ENCODE results near the gene STT3B. TPM values are rescaled to one million over a fixed set of nuclear protein-coding genes. Genes with fewer than 3 reads are reported as not detected.

The STT3B gene
- total RNA-seq, 1 experiment from 2014 or later, result 202 TPM

DNA sequence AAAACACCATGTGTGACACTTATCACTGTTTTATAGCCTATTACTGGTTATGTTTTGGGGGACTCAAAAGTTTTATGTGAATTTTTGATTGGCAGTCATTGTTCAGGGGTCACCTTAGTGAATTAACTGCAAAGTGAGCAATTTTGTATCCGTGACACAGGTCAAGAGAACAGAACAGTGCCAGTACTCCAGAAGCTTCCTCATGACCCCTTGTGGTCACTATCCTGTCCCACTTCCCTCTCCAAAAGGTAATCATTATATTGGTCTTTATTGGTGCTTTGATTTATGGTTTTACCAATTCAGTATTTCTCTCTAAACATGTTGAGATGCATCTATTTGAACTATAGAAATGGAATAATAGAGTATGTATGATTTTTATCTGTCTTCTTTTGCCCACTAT is 107.1 kb downstream of the STT3B start:
- no peak for DNase-seq (ENCODE audit: low spot score)

DNA sequence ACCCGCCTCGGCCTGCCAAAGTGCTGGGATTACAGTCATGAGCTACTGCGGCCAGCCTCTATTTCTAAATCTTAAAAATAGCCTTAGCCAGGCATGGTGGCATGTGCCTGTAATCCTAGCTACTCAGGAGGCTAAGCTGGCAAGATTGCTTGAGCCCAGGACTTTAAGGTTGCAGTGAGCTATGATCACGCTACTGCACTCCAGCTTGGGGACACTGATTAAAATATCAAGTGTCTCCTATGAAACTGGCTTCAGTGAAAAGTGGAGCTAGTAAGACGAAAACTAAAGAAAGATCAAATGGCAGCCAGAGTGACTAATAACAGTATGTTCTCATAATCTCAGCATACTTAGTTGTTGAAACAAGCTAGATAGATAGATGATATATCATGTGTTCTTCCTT is 112.5 kb downstream of the STT3B start:
- DNase-seq (ENCODE audit: low spot score), result no peak

DNA sequence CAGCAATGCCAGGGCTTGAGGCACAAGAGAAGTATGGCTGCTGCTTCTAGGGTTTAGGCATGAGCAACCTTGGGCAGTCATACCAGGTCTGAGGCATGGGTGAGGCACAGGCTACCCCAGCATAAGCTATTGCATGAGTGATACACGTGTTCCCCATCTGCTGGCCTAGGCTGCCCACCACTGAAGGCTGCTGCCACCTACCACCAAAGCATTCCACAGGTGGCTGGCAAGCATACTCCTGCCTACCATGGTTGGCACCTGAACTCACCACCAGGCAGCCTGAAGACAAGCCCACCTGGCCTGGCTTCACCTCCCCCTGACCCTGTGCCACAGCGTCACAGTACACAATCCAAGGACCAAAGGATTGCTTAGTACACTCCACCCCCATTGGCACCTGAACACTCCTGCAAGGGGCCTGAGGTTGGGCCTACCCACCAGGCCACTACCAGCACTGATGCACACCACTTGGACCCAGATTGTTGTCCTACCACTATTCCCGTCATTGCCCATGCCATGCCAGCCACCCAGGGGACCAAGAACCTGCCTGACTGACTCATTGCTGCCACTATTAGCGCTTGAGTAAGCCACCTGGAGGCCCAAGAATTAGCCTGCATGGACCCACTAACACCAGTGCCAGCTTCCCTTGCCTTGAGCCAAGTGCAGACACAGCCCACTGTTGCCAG is 115.7 kb downstream of the STT3B start:
- DNase-seq (ENCODE audit: low spot score), result no peak

GRCh38 chr3:31652296-31652695 is 119.6 kb downstream of the STT3B start:
- no peak for DNase-seq (ENCODE audit: low spot score)

- no peak for DNase-seq (ENCODE audit: low spot score)
Observed at GRCh38 chr3:31653464-31653863, 120.7 kb downstream of the STT3B start.

DNA sequence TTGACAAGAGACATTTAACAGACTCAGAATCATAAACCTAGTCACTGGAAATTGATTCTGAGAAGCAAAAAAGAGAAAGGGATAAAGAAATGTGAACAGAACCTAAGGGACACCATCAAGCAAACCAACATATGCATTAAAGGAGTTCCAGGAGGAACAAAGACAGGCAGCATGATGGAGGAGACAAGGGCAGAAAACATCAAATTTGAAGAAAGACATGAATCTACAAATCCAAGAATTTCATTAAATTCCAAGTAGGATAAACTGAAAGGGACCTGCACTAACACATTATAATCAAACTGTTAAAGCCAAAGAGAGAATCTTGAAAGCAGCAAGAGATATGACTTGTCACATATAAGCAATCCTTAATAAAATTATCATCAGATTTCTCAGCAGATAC is 122.3 kb downstream of the STT3B start:
- DNase-seq (ENCODE audit: low spot score), result no peak

GRCh38 chr3:31659246-31659645 is 126.5 kb downstream of the STT3B start:
- no peak for DNase-seq (ENCODE audit: low spot score)

GRCh38 chr3:31661286-31661685 is 128.6 kb downstream of the STT3B start:
- DNase-seq (ENCODE audit: low spot score), result no peak

DNA sequence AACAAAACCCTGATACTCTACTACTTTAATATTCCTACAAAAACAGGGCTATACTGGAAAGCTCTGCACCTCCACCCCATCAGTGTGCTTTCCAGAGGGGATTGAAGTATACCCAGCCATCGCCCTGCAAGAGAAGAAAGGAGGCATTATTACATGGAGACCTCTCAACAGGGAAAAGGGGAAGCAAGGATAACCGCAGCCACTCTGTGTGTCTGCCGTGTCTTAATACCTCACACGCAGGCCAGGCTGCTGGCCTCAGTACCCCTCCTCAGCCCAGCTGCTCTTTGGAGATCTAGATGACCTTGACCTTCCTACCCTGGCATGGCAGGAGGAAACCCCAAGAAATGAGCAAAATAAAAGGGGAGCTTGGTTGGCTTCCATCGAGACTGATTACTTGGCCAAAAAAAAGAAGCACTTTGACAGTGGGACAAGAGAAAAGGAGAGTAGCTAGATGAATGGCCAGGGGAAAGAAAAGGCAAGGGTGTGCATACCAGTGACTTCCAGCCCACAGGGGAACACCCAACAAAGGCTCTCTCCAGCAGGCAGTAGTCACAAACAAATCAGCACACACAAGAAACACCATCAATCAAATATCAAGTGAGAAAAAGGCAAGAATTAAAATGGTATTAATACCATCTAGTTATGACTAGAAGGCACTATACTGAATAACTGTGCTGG is 129.4 kb downstream of the STT3B start:
- no peak for DNase-seq (ENCODE audit: low spot score)

DNA sequence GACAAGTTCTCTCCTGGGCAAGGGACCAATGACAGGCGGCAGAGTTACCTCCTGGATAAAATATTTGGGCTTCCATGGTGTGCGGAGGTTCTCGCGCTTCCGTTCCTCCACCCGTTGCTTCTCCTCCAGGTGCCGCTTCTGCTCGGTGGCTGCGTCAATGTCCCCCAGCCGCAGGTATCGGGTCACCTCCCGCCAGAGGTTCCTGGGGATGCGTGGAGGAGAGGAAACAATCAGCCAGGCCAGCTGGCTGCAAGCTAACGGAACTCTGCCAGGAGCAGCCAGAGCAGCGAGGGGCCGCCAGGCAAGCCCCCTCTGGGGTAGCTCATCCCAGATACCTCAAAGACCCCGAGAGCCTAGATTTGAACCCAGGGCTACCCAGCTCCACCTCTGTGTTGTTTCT is 131.3 kb downstream of the STT3B start:
- DNase-seq (ENCODE audit: low spot score), result no peak

GRCh38 chr3:31667582-31667981 is 134.9 kb downstream of the STT3B start:
- DNase-seq (ENCODE audit: low spot score), result no peak

GRCh38 chr3:31668242-31668641 is 135.5 kb downstream of the STT3B start:
- no peak for DNase-seq (ENCODE audit: low spot score)

- DNase-seq (ENCODE audit: low spot score), result no peak
Observed at GRCh38 chr3:31670136-31670535, 137.4 kb downstream of the STT3B start.

- no peak for DNase-seq (ENCODE audit: low spot score)
Observed at GRCh38 chr3:31670722-31671121, 138.0 kb downstream of the STT3B start.

DNA sequence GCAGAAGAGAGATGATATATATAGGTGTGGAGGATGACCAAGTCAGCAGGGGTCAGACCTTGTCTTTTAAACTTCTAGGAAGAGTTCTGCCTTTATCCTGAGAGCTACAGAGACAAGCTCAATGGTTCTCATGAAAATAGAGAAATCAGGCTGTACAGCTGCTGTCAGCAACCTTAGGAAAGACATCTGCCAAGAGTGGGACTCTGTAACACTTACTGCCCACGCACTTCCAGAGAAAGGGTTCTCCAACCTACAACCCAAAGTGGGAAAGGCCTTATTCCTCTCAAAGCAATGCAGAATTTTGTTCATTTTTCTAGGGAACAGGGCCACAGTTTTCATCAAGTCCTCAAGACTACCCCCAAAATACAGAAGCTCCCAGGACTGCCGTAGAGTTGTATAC is 138.7 kb downstream of the STT3B start:
- no peak for DNase-seq (ENCODE audit: low spot score)

DNA sequence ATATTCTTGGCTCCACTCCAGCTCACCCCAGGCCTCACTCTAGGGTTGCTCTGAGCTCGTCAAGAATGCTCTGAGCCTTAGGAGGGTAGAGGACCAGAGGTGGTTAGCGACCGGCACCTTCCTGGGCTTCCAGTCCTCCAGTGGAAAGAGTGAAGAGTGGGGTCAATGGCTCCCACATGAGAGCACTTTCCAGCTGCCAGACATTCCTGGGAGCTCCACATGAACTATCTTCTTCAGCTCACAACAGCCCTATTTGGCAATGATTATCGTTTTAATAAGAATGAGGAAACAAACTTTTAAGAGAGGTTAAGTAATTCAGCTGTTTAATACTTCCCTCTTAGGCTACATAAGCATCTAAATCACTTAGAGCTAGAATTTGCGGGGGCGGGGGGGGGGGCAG is 139.3 kb downstream of the STT3B start:
- DNase-seq (ENCODE audit: low spot score), result no peak

GRCh38 chr3:31673950-31674349 is 141.2 kb downstream of the STT3B start:
- DNase-seq (ENCODE audit: low spot score), result no peak

DNA sequence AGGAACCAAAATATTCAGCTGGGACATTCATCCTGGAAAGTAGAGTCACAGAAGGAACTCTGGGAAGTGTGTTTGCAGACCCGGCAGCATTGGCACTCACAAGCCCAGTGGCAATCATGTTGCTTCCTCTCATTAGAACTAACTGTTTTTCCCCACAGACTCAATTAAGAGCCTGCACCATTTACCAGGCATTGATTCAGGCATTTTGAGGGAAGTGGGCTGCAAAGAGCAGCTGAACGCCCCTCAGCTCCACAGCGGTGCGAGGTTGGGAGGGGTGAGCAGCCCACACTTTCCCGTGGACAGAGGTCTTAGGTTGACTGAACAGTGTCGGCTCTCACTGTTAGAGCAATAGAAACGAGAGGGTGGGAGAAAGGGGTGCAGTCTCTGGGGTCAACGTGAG is 143.8 kb downstream of the STT3B start:
- no peak for DNase-seq (ENCODE audit: low spot score)

- DNase-seq (ENCODE audit: low spot score), result no peak
Observed at GRCh38 chr3:31680072-31680870, 147.5 kb downstream of the STT3B start.
